SU-DHL-6 (cell line): ENCODE results near the gene TANGO6.

Source experiments
- H2AFZ ChIP-seq: fragments of 200-600 bp; sonication (generic); 2 replicates; pipeline ENCODE4 v1.6.1; 2014; ENCODE audit warnings: low read depth, mild to moderate bottlenecking, moderate library complexity, mixed read lengths, antibody characterized with exemption, low read length; ENCODE audit not compliant: severe bottlenecking
- H3F3A ChIP-seq: fragments of 200-600 bp; shearing (Covaris generic); 2 replicates; pipeline ENCODE4 v1.6.0; 2016; ENCODE audit warnings: antibody characterized with exemption, mild to moderate bottlenecking; ENCODE audit not compliant: insufficient read depth
- H3K27ac ChIP-seq: fragments of 200-600 bp; sonication (generic); 2 replicates; pipeline ENCODE4 v1.5.1; 2016; ENCODE audit warnings: low read depth, mild to moderate bottlenecking, low read length, moderate library complexity, mixed read lengths
- H3K27me3 ChIP-seq: fragments of 200-600 bp; sonication (generic), shearing (Covaris generic); 2 replicates; pipeline ENCODE4 v1.6.0; 2014; ENCODE audit warnings: mild to moderate bottlenecking, low read length
- H3K36me3 ChIP-seq: fragments of 200-600 bp; sonication (generic); 2 replicates; pipeline ENCODE4 v1.6.1; 2014; ENCODE audit warnings: mild to moderate bottlenecking, low read length, mixed read lengths
- H3K4me2 ChIP-seq: fragments of 300-600, 200-600 bp; shearing (Covaris generic), sonication (generic); 2 replicates; pipeline ENCODE4 v1.6.0; 2014; ENCODE audit warnings: low read length, low read depth, mild to moderate bottlenecking; ENCODE audit not compliant: poor library complexity, severe bottlenecking
- H3K4me3 ChIP-seq: fragments of 200-600 bp; sonication (generic); 2 replicates; pipeline ENCODE4 v1.5.1; 2014; ENCODE audit warnings: antibody characterized with exemption, low read length, mild to moderate bottlenecking, mixed read lengths; ENCODE audit not compliant: insufficient read depth, poor library complexity, severe bottlenecking
- H3K79me2 ChIP-seq: fragments of 200-600 bp; sonication (generic); 2 replicates; pipeline ENCODE4 v1.6.1; 2014; ENCODE audit warnings: mild to moderate bottlenecking, low read length, moderate library complexity; ENCODE audit not compliant: insufficient read depth
- H3K9ac ChIP-seq: fragments of 200-600 bp; sonication (generic); 2 replicates; pipeline ENCODE4 v1.7.0; 2014; ENCODE audit warnings: mild to moderate bottlenecking, low read length
- H3K9me2 ChIP-seq: fragments of 200-600 bp; sonication (generic); replicated peaks from 2 replicates; pipeline ENCODE4 v1.6.1; 2014; ENCODE audit warnings: low read length; ENCODE audit not compliant: insufficient read depth
- H3K9me3 ChIP-seq: fragments of 200-600 bp; sonication (generic); 2 replicates; pipeline ENCODE4 v1.6.1; 2014; ENCODE audit warnings: low read length, mixed read lengths; ENCODE audit not compliant: insufficient read depth
- H4K20me1 ChIP-seq: fragments of 200-600 bp; sonication (generic); 2 replicates; pipeline ENCODE4 v1.6.1; 2014; ENCODE audit warnings: low read depth, mild to moderate bottlenecking, antibody characterized with exemption, low read length, moderate library complexity, mixed read lengths
- EZH2phosphoT487 ChIP-seq: fragments of 200-600 bp; sonication (generic), shearing (Covaris generic); conservative IDR thresholded peaks from 2 replicates; pipeline ENCODE4 v1.6.1; 2018; ENCODE audit warnings: mild to moderate bottlenecking, antibody characterized with exemption, low read length, moderate library complexity, mixed read lengths
- TF ChIP-seq, protein P1 (sequence below): fragments of 200-600 bp; sonication (generic); IDR thresholded peaks from one replicate; pipeline ENCODE4 v1.5.1; 2017; ENCODE audit warnings: antibody characterized with exemption, mild to moderate bottlenecking, low read length, moderate library complexity; ENCODE audit not compliant: insufficient read depth, poor library complexity, severe bottlenecking

The TANGO6 gene

GRCh38 chr16:68960910-68961309 lies 117.6 kb downstream of the TANGO6 start:
- Histone ChIP-seq H3K4me2 (no peak overlapping the region), H3K36me3 (no peaks in the 10 kb centered on the region), H3K27ac (no peak overlapping the region), H4K20me1 (no peaks in the 10 kb centered on the region), H3K9me2 (no peaks in the 10 kb centered on the region), H3K27me3 (no peaks in the 10 kb centered on the region), H2AFZ (no peak overlapping the region), H3K9ac (no peak overlapping the region), H3K9me3 (no peaks in the 10 kb centered on the region), H3F3A (no peaks in the 10 kb centered on the region), H3K4me3 (no peak overlapping the region), H3K79me2 (no peaks in the 10 kb centered on the region)
- TF ChIP-seq, protein P1, sequence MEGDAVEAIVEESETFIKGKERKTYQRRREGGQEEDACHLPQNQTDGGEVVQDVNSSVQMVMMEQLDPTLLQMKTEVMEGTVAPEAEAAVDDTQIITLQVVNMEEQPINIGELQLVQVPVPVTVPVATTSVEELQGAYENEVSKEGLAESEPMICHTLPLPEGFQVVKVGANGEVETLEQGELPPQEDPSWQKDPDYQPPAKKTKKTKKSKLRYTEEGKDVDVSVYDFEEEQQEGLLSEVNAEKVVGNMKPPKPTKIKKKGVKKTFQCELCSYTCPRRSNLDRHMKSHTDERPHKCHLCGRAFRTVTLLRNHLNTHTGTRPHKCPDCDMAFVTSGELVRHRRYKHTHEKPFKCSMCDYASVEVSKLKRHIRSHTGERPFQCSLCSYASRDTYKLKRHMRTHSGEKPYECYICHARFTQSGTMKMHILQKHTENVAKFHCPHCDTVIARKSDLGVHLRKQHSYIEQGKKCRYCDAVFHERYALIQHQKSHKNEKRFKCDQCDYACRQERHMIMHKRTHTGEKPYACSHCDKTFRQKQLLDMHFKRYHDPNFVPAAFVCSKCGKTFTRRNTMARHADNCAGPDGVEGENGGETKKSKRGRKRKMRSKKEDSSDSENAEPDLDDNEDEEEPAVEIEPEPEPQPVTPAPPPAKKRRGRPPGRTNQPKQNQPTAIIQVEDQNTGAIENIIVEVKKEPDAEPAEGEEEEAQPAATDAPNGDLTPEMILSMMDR: no peak
- no peak for TF ChIP-seq EZH2phosphoT487

- Histone ChIP-seq H3F3A (no peaks in the 10 kb centered on the region), H3K9me3 (no peaks in the 10 kb centered on the region), H3K27me3 (no peaks in the 10 kb centered on the region), H3K4me3 (no peak overlapping the region), H2AFZ (no peak overlapping the region), H4K20me1 (no peaks in the 10 kb centered on the region), H3K27ac (no peak overlapping the region), H3K36me3 (no peaks in the 10 kb centered on the region), H3K79me2 (no peaks in the 10 kb centered on the region), H3K9ac (no peak overlapping the region), H3K4me2 (no peak overlapping the region), H3K9me2 (no peaks in the 10 kb centered on the region)
- TF ChIP-seq EZH2phosphoT487: no peak
- TF ChIP-seq, protein P1: no peak
Observed at GRCh38 chr16:68961778-68962402, 118.6 kb downstream of the TANGO6 start.

- no peaks in the 10 kb centered on the region for H3K9me2 ChIP-seq
- TF ChIP-seq, protein P1: no peak
- no peak for TF ChIP-seq EZH2phosphoT487
- no peak overlapping the region for H3K4me3 ChIP-seq
- no peaks in the 10 kb centered on the region for H3F3A ChIP-seq
- no peaks in the 10 kb centered on the region for H3K27me3 ChIP-seq
- H3K9me3 ChIP-seq: no peaks in the 10 kb centered on the region
- no peak overlapping the region for H3K9ac ChIP-seq
- H3K79me2 ChIP-seq: no peaks in the 10 kb centered on the region
- H3K27ac ChIP-seq: no peak overlapping the region
- no peak overlapping the region for H3K4me2 ChIP-seq
- no peaks in the 10 kb centered on the region for H3K36me3 ChIP-seq
- H2AFZ ChIP-seq: no peak overlapping the region
- no peaks in the 10 kb centered on the region for H4K20me1 ChIP-seq
Observed at GRCh38 chr16:68969338-68969737, 126.0 kb downstream of the TANGO6 start.
